Adrenal gland (tissue), 12 donors: ENCODE results near the gene GCNT1. TPM values are rescaled to one million over a fixed set of nuclear protein-coding genes. Genes with fewer than 3 reads are reported as not detected.

Experiments
- DNase-seq, 7 donors: peaks; one replicate each; pipeline ENCODE4 v3.0.0-alpha.2; 2019 to 2020
- H3K27ac ChIP-seq, 5 donors: fragments of 200-600 bp; sonication (generic) in 4 of 5; 1 replicate in 3 of 5; 2 replicates in 2 of 5; pipeline versions ENCODE4 v1.5.1 to v1.8.0; 2016 to 2020; ENCODE audit warnings: mild to moderate bottlenecking in 1 of 5
- H3K27me3 ChIP-seq: fragments of 200-600 bp; 2 replicates; pipeline ENCODE4 v1.8.0; 2021
- H3K36me3 ChIP-seq, 2 donors: fragments of 200-600 bp; replicated peaks in 1 of 2; 1 replicate in 1 of 2; 2 replicates in 1 of 2; pipeline versions ENCODE4 v1.5.1 to v1.8.0; 2018 to 2022
- H3K4me1 ChIP-seq, 2 donors: fragments of 200-600 bp; replicated peaks in 1 of 2; 1 replicate in 1 of 2; 2 replicates in 1 of 2; pipeline versions ENCODE4 v1.5.1 to v1.8.0; 2018 to 2021
- H3K4me3 ChIP-seq, 4 donors: fragments of 200-600 bp; sonication (generic) in 3 of 4; one replicate each; pipeline ENCODE4 v1.5.1; 2016 to 2018
- H3K9me3 ChIP-seq, 3 donors: fragments of 200-600 bp; sonication (generic) in 1 of 3; replicated peaks in 1 of 3; 1 replicate in 2 of 3; 2 replicates in 1 of 3; pipeline versions ENCODE4 v1.5.1 to v1.8.0; 2016 to 2021
- POLR2A ChIP-seq, 2 donors: fragments of 450-650 bp; IDR thresholded peaks; one replicate each; pipeline ENCODE4 v1.6.1; 2017; ENCODE audit warnings: antibody characterized with exemption in 2 of 2, mild to moderate bottlenecking in 2 of 2, moderate library complexity in 1 of 2
- WGBS, 4 donors: extraction: QIAGEN DNeasy Blood & Tissue Kit in 2 of 4; methylation state at CpG; one replicate each; pipeline versions ENCODE4 v1.1.5 to v1.1.7; 2013 to 2017; 5-methylcytosine and 5-hydroxymethylcytosine counted together
- intact Hi-C, 2 donors: fragments of 100-400 bp; cut with DNase I; formaldehyde crosslinking; loops; one replicate each; pipeline versions ENCODE4 v1.14.1 to v1.15.0; 2022 to 2023
- polyA plus RNA-seq, 3 donors: library from polyadenylated mRNA; stranded (reverse); fragments of 200-250 nt in 2 of 3; fragments of 350-450 nt in 1 of 3; fragmentation: Illumina TruSeq in 1 of 3; extraction: RNeasy Lipid Tissue Mini Kit (QIAGEN cat#74804) in 1 of 3; gene quantifications; one replicate each; pipeline ENCODE4 v1.2.3, GENCODE V29; 2013 to 2014
- total RNA-seq, 9 donors: library from RNA; depleted of rRNA in 4 of 9; stranded (reverse); fragments of >200 nt in 4 of 9; fragments of 120-200 nt in 1 of 9; fragmentation: NEBNext Ultra II Directional in 1 of 9; extraction: Animal tissue kit (Norgen Biotek cat#: 25700) in 1 of 9; gene quantifications; one replicate each; pipeline versions ENCODE4 v1.1.0 to v1.2.4, GENCODE V29; 2013 to 2023
- TF ChIP-seq, protein P1 (sequence below), 6 experiments: fragments of 450-650 bp in 4 of 6; fragments of 200-600 bp in 2 of 6; sonication (generic) in 1 of 6; IDR thresholded peaks; 1 replicate in 5 of 6; 2 replicates in 1 of 6; pipeline versions ENCODE4 v1.5.1 to v1.8.0; 2016 to 2021; ENCODE audit warnings: antibody characterized with exemption in 6 of 6, mild to moderate bottlenecking in 2 of 6, moderate library complexity in 1 of 6
- donor health status: healthy with polysubstance abuse.
- donor health status: Bipolar disorder and iron deficiency.
- donor health status: DM: yes; HTN: yes; CAD: no.
- donor health status: DM: no; HTN: no; CAD: no.
- donor health status: DM: no; HTN: no; CAD: no.
- donor health status: DM: yes; HTN: yes; CAD: no.

Gene GCNT1
- total and polyA plus RNA-seq, 12 donors, result 0.77 to 56.4 (median 3.6) TPM

DNA sequence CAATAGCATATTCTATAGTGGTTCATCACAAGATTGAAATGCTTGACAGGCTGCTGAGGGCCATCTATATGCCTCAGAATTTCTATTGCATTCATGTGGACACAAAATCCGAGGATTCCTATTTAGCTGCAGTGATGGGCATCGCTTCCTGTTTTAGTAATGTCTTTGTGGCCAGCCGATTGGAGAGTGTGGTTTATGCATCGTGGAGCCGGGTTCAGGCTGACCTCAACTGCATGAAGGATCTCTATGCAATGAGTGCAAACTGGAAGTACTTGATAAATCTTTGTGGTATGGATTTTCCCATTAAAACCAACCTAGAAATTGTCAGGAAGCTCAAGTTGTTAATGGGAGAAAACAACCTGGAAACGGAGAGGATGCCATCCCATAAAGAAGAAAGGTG is 43.8 kb downstream of the GCNT1 start:
- Histone ChIP-seq H3K27me3 (no peaks in the 10 kb centered on the region), H3K4me3 (no peak overlapping the region), H3K4me1 (no peaks in the 10 kb centered on the region), H3K9me3 (no peaks in the 10 kb centered on the region), H3K27ac (no peak overlapping the region), H3K36me3 (no peaks in the 10 kb centered on the region)
- TF ChIP-seq, protein P1, sequence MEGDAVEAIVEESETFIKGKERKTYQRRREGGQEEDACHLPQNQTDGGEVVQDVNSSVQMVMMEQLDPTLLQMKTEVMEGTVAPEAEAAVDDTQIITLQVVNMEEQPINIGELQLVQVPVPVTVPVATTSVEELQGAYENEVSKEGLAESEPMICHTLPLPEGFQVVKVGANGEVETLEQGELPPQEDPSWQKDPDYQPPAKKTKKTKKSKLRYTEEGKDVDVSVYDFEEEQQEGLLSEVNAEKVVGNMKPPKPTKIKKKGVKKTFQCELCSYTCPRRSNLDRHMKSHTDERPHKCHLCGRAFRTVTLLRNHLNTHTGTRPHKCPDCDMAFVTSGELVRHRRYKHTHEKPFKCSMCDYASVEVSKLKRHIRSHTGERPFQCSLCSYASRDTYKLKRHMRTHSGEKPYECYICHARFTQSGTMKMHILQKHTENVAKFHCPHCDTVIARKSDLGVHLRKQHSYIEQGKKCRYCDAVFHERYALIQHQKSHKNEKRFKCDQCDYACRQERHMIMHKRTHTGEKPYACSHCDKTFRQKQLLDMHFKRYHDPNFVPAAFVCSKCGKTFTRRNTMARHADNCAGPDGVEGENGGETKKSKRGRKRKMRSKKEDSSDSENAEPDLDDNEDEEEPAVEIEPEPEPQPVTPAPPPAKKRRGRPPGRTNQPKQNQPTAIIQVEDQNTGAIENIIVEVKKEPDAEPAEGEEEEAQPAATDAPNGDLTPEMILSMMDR (IDR thresholded peaks at IDR 0.05), result no peak
- TF ChIP-seq POLR2A (IDR thresholded peaks at IDR 0.05), result no peak
- intact Hi-C loops, result no loop called here
- WGBS, 4 donors, result 70 to 86% (median 81%) methylated on average over 6 of the region's 6 CpGs
- no peak for DNase-seq

DNA sequence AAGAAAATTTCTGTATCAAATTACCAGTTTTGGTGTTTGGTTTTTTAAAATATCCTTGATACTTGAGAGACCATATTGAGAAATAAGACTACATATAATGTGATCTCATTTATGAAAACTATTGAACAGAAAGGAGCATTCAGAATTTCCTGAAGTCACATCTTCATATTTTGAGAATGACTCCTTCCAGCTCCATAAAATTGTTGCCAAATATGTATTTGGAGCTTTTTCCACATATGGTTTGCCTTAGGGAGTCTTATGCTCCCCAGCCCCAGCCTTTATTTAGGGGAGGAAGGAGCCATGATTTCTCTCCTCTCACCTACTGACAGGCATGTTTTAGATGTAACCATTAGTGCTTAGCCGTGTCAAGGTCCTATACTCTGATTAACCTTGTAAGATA is 51.1 kb downstream of the GCNT1 start:
- H3K4me3 ChIP-seq, result no peak overlapping the region
- DNase-seq, result no peak
- H3K27me3 ChIP-seq, result no peaks in the 10 kb centered on the region
- H3K36me3 ChIP-seq, result no peaks in the 10 kb centered on the region
- H3K4me1 ChIP-seq, result no peaks in the 10 kb centered on the region
- 54 to 70% (median 62%) methylated on average over 1 of the region's 1 CpG for WGBS, 4 donors
- no peaks in the 10 kb centered on the region for H3K9me3 ChIP-seq
- H3K27ac ChIP-seq, result no peak overlapping the region
- intact Hi-C loops, result no loop called here
- TF ChIP-seq POLR2A (IDR thresholded peaks at IDR 0.05), result no peak
- TF ChIP-seq, protein P1 (IDR thresholded peaks at IDR 0.05), result no peak

DNA sequence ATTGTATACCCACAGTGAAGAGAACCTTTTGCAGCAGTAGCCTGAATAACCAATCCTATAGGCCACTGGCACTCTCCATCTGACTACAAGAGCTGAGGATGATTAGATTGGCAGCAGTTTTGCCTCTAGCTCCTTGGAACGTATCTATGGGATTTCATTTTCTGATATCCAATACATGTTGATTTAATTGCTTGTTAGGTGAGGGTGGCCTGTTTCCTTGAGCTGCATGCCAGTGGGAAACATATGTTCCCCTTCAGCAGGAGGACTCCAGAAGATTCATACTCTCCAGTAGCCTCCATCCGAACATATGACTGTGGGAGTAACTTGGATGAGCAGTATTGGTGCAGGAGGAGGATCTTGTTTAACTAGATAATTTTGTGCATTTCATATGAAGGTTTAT is 51.5 kb downstream of the GCNT1 start:
- WGBS, 4 donors, result 69 to 83% (median 82%) methylated on average over 2 of the region's 2 CpGs
- intact Hi-C loops, result no loop called here
- H3K4me1 ChIP-seq, result no peaks in the 10 kb centered on the region
- DNase-seq, result no peak
- H3K27me3 ChIP-seq, result no peaks in the 10 kb centered on the region
- TF ChIP-seq, protein P1 (IDR thresholded peaks at IDR 0.05), result no peak
- TF ChIP-seq POLR2A (IDR thresholded peaks at IDR 0.05), result no peak
- no peaks in the 10 kb centered on the region for H3K36me3 ChIP-seq
- H3K4me3 ChIP-seq, result no peak overlapping the region
- H3K27ac ChIP-seq, result no peak overlapping the region
- no peaks in the 10 kb centered on the region for H3K9me3 ChIP-seq

DNA sequence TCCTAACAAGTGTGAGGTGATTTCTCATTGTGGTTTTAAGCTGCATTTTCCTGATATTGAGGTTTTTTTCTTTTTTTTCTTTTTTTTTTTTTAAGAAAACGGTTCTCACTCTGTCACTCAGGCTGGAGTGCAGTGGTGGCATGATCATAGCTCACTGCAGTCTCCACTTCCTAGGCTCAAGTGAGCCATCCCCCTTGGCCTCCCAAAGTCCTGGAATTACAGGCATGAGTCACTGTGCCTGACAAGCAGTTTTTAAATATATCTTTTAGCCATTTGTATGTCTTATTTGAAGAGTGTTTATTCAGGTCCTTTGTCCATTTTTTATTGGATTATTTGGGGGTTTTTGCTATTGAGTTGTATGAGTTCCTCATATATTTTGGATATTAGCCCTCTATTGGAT is 53.8 kb downstream of the GCNT1 start:
- Histone ChIP-seq H3K27me3 (no peaks in the 10 kb centered on the region), H3K27ac (no peak overlapping the region), H3K9me3 (no peaks in the 10 kb centered on the region), H3K4me1 (no peaks in the 10 kb centered on the region), H3K36me3 (no peaks in the 10 kb centered on the region), H3K4me3 (no peak overlapping the region)
- intact Hi-C loops, result no loop called here
- WGBS, 4 donors, result 39 to 61% (median 51%) methylated on average over 1 of the region's 1 CpG
- TF ChIP-seq POLR2A (IDR thresholded peaks at IDR 0.05), result no peak
- TF ChIP-seq, protein P1 (IDR thresholded peaks at IDR 0.05), result no peak
- no peak for DNase-seq
